GM19025 (cell line): ENCODE results near the gene TDRD7.
A peak's percentile ranks its signal among the peaks of the same experiment; 100 is the strongest.

Experiments used
- ATAC-seq: cut with Tn5 transposase; IDR thresholded peaks from one replicate; pipeline ENCODE4 v1.9.1; 2021; ENCODE audit warnings: mild to moderate bottlenecking, low read depth, moderate library complexity; ENCODE audit not compliant: unreplicated experiment

Gene TDRD7, protein sequence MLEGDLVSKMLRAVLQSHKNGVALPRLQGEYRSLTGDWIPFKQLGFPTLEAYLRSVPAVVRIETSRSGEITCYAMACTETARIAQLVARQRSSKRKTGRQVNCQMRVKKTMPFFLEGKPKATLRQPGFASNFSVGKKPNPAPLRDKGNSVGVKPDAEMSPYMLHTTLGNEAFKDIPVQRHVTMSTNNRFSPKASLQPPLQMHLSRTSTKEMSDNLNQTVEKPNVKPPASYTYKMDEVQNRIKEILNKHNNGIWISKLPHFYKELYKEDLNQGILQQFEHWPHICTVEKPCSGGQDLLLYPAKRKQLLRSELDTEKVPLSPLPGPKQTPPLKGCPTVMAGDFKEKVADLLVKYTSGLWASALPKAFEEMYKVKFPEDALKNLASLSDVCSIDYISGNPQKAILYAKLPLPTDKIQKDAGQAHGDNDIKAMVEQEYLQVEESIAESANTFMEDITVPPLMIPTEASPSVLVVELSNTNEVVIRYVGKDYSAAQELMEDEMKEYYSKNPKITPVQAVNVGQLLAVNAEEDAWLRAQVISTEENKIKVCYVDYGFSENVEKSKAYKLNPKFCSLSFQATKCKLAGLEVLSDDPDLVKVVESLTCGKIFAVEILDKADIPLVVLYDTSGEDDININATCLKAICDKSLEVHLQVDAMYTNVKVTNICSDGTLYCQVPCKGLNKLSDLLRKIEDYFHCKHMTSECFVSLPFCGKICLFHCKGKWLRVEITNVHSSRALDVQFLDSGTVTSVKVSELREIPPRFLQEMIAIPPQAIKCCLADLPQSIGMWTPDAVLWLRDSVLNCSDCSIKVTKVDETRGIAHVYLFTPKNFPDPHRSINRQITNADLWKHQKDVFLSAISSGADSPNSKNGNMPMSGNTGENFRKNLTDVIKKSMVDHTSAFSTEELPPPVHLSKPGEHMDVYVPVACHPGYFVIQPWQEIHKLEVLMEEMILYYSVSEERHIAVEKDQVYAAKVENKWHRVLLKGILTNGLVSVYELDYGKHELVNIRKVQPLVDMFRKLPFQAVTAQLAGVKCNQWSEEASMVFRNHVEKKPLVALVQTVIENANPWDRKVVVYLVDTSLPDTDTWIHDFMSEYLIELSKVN

DNA sequence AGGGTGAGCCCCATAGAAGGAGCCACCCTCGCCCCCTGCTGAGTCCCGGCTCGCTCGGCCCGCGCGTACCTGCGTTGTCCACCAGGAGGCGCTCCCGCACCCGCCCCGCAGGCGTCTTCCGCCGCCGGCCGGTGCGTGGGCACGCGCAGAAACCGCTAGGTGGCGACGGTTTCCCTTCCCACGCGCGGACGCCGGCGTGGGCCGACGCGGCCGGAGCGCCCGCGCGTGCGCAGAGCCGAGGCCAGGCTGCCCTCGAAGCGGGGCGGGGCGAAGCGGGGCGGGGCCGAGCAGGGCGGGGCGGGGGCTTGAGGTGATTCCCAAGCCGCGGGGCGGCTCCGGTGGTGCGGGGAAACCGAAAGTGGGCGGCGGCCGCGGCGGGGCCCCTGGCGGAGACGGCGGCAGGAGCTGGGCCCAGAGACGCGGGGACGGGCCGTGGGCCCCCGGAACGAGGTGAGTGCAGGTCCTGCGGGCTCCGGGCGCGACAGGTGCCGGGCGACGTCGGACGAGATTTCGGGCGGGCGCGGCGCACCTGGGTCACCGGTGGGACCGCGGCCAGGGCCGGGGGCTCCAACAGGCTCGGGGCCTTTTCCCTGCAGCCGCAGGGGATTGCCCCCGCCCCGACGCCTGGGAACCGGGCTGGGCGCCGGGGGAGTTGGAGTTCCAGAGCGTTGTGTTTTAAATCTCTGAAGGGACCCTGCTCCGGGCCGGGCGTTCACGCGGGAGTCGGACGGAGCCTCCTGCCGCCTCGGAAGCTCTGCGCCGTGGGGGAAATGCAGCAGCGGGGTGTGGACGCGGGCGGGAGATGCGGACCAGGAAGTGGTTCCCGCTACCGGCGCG, at the start of gene TDRD7:
Gene TDRD7, plus strand, starts transcription at position 308 of the 837 bp plus-strand sequence. CDS start 16,370 bp downstream, outside the sequence.
- peak; percentile 77 for ATAC-seq

DNA sequence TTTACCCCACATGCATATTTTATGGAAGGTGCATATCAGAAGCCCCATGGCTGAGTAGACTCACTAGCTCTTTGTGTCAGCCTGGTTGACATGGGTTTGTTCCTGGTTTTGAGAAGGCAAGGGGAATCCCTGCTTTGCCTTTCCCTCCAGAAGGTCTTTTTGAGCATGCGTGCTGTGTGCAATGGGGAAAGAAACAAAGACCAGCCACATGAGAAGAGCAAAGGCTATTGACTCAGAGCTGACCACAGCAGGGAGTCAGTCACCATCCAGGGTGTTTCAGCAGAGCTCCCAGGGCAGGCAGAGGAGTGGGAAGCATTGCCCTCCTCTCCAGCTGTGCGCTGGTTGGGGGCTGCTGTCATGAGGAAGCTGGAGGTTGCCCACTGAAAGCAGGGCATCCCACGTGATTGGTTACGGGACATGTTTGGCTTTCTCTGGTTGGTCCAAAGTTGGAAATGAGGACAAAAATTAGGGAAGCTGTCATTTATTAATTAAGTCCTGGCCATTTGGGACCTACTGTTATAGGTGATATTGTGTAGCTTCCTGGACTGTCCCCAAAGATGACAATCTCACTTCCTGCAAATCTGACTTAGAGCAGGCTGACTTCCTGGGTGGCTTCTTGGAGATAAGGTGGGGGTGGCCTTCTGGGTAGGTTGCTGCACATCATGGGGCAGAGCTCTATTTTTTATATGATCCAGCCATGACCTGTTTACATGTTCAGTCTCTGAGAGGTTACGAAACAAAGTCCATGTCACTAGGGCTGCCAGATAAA, 48.9 kb upstream of the TDRD7 start:
- no peak for ATAC-seq

- ATAC-seq: no peak
Observed at GRCh38 chr9:97363661-97364299, 48.1 kb upstream of the TDRD7 start.

DNA sequence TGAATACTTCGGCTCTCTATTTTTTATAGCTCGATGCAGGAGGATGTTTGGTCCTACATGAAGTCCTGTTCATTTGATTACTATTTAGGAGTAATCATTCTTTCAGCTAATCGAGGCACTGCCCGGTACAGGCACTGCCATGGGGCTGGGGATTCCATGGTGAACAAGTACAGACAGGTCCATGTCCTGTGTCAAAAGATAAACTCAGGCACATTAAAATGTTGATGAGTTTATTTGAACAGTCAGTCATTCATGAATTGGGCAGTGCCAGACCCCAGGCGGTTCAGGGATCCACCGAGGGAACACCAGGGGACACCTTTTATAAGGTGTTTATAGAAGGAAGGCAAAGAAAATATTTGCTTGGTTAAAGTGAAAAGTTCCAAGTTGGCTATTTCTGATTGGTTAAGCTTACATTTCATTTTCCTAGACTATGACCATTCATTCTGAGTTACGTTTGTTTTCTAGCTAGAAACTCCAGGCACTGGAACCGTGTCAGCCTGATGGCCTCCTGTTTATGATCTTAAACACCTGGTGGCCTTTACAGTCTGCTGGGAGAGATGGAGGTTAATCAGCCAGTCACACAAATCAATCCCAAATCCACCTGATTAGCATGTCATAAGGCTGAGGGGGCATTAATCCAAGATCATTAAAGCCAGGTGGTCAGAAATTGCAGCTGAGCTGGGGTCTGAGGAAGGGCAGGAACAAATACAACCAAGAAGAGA, 47.0 kb upstream of the TDRD7 start:
- ATAC-seq: no peak

DNA sequence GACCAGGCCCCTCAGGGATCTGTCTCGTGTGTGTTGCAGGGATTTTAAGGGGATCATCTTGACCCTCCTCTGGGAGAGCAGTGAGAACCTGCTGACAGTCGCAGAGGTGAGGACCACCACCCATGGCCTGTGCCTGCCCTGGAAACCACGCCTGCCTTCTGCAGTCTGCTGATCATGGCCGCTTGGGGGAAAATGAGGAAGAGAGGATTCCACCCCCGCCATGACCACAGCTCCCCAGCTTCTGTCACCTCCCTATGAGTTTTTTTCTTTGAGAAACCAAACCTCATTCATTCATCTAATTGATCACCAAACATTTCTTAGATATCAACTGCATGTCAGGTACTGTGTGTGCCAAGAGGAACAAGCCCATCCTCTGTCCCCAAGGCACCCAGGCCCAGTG, 46.3 kb upstream of the TDRD7 start:
- ATAC-seq: no peak

GRCh38 chr9:97366476-97366875, 45.4 kb upstream of the TDRD7 start:
- no peak for ATAC-seq

GRCh38 chr9:97366889-97367288, 45.0 kb upstream of the TDRD7 start:
- ATAC-seq: no peak

- no peak for ATAC-seq
Observed at GRCh38 chr9:97367729-97368128, 44.2 kb upstream of the TDRD7 start.

GRCh38 chr9:97368964-97369363, 42.9 kb upstream of the TDRD7 start:
- no peak for ATAC-seq

GRCh38 chr9:97372580-97372979, 39.3 kb upstream of the TDRD7 start:
- ATAC-seq: no peak

- ATAC-seq: no peak
Observed at GRCh38 chr9:97373331-97373730, 38.6 kb upstream of the TDRD7 start.

- ATAC-seq: no peak
Observed at GRCh38 chr9:97374811-97375210, 37.1 kb upstream of the TDRD7 start.

DNA sequence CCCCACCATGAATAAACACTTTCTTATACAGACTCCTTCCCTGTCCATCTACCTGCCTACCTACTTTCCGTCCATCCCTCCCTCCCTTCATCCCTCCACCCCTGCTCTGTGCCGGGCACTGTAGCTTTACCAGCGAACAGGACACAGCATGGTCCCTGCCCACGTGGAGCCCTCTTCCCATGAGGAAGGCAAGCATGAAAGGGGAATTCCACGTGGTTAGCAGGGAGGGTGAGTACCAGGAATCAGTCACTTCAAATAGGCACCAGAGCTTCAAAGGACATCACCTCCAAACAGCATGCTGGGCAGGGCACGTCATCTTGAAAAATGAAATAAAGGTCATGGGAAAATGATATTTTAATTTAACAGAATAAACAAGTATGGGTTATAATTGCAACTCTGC, 35.0 kb upstream of the TDRD7 start:
- ATAC-seq: no peak

DNA sequence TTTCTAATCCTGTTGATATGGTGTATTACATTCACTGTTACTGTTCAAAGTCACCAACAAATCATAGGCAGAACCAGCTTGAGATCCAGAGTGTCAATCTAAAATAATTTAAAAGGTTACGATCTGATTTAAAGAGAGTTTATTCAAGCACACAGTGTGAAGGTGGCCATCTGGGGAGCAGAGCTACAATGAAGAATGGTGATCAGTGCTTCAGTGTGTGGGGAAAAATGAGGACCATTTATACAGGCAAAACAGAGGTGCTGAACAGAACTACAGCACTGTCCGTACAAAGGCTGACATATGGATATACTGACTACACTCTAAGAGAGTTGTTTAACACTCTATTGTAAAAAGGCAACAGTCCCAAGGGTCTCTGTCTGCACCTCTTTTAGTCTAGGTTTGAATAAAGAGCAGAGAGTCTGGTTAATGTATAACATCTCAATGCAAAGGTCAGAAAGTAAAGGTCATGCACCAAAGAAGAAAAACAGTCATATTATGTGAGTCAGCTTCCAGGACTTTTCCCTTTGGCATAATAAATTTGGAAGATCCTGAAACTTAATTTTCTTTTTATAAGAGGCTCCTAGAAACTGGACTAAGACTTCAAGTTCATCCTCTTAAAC, 29.7 kb upstream of the TDRD7 start:
- no peak for ATAC-seq

- no peak for ATAC-seq
Observed at GRCh38 chr9:97384406-97385262, 27.3 kb upstream of the TDRD7 start.

DNA sequence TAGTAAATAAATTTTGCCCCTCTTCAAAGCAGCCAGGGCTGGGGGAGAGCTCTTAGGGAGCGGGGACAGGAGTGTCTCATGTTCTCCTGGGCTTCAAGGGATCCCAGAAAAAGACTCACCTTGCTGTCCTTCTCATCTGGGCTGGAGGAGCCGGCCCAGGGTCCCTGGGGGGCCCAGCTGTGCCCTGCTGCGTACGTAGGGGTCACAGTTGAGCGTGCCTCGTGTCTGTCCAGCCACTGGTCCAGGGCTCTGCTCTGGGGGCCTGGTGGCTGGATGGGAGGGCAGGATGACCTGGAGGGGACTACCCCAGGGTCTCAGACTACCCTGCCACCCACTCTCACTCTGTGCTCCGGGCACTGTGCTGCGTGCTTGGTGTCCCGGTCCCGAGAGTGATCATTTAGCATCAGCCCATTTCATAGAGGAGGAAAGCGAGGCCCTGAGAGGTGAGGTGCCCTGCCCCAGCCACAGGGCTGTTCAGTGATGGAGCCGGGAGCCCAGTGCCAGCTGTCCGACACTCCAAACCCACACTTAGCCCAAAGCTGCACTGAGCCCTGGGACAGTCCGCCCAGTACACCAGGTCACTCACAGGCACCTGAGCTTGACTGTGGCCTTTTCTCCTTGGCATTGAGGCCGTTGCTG, 26.2 kb upstream of the TDRD7 start:
- no peak for ATAC-seq

- no peak for ATAC-seq
Observed at GRCh38 chr9:97386265-97386633, 25.6 kb upstream of the TDRD7 start.
